HG02623 (cell line): Measurements from ENCODE around the gene PFN3.

Source experiments
- ATAC-seq: cut with Tn5 transposase; IDR thresholded peaks from one replicate; pipeline ENCODE4 v1.9.1; 2021; ENCODE audit warnings: moderate library complexity; ENCODE audit not compliant: unreplicated experiment

PFN3 gene

DNA sequence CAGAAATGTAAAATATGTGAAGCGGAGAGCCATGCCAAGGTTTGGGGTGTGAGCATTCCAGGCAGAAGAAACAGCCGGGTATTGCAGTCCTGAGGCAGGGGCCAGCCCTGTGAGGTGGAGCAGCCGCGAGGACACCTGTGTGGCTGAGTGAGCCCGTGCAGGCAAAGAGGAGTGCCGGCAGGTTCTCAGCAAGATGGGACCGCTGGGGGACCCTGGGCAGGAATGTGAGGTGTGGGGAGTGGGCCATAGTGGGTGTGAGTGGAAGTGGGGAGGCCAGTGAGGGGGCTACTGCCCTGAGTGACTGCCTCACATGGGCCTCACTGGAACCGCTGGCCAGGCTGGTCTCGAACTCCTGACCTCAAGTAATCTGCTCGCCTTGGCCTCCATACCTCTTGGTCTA is 38.0 kb upstream of the PFN3 start:
- ATAC-seq, result no peak

GRCh38 chr5:177437623-177438022 is 37.2 kb upstream of the PFN3 start:
- ATAC-seq, result no peak

GRCh38 chr5:177435847-177436536 is 35.5 kb upstream of the PFN3 start:
- no peak for ATAC-seq

GRCh38 chr5:177434942-177435738 is 34.7 kb upstream of the PFN3 start:
- ATAC-seq, result no peak

DNA sequence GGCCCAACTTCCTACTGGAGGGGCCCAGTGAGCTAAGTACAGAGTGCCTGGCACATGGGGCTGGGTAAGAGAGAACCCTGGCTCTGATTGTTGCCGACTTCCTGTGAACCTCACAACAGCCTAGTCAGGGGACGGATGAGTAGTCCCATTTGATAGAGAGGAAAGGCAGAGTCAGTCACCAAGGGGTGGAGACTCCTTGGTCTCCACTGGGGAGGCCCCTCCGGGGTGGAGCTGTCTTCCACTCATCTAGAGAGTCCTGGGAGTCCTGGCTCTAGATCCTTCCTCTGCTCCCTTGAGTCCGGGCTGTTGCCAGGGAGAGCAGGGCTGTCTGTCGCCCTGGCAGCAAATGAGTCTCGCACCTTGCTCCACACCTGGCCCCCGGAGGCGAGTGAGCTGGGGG is 34.0 kb upstream of the PFN3 start:
- no peak for ATAC-seq

DNA sequence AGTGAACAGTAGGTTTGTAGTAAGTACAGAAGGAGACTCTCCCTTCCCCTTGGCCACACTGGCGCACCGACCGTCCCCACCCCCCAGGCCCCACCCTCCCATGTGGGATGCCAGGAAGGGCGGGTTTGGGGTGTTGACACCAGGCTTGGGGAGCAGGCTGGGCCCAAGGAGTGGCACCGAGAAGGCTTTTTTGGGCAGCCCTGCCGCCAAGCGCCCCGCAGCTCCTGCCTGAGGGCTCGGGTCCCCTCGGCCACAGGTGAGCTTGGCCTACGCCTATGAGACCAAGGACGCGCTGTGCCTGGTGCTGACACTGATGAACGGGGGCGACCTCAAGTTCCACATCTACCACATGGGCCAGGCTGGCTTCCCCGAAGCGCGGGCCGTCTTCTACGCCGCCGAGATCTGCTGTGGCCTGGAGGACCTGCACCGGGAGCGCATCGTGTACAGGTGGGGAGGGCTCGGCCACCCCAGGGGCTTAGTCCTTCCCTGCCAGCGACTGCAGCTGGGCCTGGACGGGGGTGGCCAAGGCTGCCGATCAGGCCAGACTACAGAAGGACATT is 33.3 kb upstream of the PFN3 start:
- ATAC-seq, result no peak

- ATAC-seq, result no peak
Measured at GRCh38 chr5:177432839-177433657, 32.6 kb upstream of the PFN3 start.

DNA sequence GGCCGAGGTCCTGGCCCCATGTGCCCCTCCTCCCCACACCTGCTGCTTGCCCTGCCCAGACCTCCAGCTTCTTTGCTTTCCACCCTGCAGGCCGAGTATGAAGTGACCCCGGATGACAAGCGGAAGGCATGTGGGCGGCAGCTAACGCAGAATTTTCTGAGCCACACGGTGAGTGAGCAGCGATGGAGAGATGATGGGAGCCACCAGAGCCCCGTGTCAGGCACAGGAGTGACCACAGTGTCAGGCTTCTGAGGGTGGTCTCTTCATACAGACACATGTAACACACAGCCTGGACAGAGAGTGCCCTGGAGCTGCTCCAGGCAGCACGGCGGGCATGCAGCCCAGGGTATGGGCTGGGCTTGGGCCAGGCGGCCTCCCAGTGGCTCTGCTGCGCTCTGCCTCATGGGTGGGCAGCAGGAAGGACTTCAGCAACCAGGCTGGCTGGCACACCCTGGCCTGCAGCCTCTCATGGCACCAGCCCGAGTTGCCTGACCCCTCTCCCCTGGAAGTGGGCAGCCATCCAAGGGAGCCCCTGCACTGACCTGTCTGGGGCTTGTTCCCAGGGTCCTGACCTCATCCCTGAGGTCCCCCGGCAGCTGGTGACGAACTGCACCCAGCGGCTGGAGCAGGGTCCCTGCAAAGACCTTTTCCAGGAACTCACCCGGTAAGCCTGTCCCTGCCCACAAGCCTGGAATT is 31.8 kb upstream of the PFN3 start:
- ATAC-seq, result no peak

DNA sequence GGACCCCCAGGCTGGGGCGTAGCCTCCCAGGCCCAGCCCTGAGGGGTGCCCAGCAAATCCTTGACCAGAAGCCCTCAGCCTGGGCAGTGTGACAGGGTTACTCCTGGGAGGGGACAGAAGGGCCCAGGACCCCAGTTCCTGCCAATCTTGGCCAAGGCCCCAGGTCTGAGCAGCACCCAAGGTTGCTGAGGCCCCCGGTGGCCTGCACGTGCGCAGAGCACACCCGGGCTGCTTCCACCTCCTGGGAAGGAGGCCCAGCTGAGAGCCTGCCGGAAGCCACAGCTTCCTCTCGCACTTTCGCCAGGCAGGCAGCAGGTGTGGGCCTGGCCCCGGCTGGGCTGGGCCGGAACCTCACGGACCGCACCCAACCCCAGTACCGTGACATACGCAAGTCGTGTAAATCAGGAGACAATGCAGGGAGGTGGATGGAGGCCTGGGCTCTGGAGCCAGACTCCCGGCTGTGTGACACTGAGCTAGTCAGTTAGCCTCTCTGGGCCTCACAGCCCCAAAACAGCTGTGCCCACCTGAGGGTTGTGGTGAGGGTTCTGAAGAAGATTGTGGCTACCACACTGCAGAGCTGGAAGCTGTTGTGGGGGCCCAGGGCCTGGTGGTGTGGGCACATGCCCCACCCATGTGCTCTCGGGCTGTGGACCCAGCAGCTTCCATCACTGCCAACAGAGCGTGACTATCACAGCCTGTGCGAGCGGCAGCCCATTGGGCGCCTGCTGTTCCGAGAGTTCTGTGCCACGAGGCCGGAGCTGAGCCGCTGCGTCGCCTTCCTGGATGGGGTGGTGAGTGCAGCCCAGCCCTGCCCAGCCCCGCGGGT is 31.1 kb upstream of the PFN3 start:
- ATAC-seq, result peak; percentile 36

- ATAC-seq, result no peak
Measured at GRCh38 chr5:177430972-177431316, 30.5 kb upstream of the PFN3 start.

DNA sequence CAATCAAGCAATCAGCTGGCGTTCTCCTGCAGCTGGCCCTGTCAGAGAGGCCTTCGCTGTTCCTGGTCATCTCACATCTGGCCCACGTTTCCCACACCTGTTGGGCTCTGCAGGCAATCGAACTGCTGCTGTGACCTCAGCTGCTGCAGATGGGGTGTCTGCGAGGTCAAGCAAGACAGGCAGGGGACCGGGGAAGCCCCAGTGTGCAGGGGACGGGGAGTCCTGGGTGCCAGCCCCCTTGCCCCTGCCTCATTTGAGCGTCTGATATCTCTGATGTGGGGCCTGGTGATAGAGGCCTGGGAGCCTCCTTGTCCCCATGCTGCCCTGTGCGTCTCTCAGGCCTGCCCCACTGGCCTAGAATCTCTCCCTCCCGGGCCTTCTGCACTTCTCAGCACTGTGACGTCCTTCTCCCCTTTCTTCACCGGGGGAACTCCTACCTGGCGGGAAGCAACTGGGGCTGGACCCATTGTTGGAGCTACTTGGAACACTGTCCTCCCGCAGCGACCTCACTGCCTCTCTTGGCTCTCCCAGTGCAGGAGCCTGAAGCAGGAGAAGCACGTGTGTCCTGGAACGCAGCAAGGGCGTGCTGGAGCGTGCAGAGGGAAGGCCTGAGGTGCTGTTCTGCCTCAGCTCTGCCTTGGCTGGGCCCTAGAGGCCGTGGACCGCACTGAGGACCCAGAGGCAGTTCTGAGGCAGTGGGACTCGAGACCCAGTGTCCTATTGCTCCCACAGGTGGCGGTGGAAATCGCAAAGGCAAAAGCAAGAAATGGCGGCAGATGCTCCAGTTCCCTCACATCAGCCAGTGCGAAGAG is 29.9 kb upstream of the PFN3 start:
- ATAC-seq, result no peak

DNA sequence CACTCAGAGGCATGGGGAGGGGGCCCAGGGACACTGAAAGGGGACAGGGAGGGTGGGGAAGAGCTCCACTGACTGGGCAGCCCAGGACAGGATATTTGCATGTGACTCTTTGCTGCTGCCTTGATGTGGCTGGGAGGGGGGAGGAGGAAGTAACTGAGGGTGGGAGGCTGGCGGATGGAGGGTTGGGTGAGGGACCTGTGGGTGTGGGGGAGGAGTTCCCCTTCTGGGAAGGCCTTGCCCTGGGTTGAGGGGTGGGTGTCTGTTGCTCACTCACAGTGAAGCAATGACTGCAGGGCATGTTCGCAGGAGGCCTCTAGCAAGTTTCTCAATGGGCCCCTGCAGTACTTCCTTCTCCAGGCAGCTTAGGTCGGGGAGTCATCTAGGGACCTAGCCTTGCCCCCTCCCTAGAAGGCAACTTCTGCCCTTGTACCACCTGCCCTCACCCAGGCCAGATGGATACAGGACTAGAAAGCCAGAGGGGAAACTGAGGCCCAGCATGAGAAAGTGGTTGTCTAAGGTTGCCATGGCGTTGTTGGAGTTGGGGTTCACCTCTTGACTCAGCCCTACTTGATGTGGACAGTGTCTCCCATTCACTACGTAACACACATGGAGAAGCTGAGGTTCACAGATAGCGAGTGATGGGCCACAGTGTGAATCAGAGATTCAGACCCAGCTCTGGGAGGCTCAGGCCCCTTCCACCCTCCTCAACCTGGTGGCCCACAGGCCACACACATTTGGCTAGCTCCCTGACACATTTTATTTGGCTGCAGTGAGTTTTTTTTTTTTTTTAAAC is 29.0 kb upstream of the PFN3 start:
- ATAC-seq, result no peak

GRCh38 chr5:177428574-177429217 is 28.2 kb upstream of the PFN3 start:
- no peak for ATAC-seq

DNA sequence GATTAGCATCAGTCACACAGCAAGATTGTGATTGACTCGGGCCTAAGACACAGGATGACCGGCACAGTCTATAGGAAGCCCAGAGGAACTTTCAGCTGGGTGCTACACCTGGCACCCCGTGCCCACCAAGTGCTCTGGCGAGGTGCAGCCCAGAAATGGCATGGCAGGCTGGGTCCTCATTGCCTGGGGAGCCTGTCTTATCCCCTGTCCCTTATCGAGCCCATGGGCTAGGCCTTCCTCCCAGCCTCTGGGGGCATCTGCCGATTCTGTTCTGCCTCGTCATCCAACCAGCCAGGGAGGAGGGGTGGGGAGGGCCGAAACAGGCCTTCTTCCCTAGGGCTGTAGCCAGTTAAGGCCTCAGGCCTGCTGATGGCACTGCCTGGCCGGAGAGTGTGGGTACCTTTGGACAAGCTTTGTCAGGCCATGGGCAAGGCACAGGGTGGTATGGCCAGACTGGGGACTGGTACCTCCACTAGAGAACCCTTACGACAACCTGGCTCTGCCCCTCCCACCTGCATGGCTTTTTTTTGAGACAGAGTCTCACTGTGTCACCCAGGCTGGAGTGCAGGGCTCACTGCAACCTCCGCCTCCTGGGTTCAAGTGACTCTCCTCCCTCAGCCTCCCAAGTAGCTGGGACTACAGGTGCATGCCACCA is 27.6 kb upstream of the PFN3 start:
- no peak for ATAC-seq

GRCh38 chr5:177427211-177427822 is 26.9 kb upstream of the PFN3 start:
- no peak for ATAC-seq

- ATAC-seq, result peak; percentile 4
Measured at GRCh38 chr5:177426566-177427210, 26.2 kb upstream of the PFN3 start, which contains the start of gene GRK6. TSS of gene GRK6 (plus strand) at chr5:177426676. CDS start at chr5:177426846, 170 bp downstream.
